Glomerular visceral epithelial cell (primary cell): ENCODE results near the gene MEGF11.

ENCODE experiments used
- DNase-seq: peaks from one replicate; pipeline ENCODE4 v3.0.0-alpha.2; 2016; ENCODE audit errors: extremely low spot score

MEGF11 gene

DNA sequence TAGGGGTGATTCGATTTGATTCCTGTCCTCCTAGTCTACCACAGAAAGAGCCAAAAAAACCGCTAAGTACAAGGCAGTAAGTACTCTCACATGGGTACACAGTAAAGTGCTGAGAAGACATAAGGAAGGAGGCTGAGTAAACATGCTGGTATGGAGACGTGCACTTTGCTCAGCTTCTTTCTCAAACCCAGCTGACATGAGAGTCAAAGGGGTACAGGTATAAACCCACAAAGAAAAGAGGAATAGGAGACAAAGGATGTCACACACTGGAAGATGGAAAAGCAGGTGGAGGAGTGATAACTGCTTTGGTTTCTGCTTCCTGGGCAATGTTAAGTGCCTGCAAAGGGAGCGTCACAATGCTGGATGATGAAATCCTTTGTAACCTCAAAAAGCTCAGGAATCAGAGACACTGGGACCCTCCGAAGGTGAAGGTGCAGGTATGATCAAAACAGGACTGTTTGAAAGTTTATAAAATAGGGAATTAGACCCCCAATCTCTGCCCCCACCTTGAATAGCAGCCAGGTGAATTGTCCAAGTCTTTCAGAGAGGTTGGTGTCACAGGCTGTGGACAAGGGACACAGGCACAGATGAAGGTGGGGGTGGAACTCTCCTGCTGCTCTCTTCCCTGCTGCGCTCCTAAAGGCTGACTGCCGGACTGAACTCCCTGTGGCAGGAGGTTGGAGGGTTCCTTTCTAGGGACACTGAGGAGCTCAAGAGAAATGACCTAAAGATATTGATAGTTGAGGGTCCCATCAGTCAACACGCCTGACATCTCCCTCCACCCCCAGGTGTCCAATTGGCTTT is 282.4 kb downstream of the MEGF11 start:
- no peak for DNase-seq

DNA sequence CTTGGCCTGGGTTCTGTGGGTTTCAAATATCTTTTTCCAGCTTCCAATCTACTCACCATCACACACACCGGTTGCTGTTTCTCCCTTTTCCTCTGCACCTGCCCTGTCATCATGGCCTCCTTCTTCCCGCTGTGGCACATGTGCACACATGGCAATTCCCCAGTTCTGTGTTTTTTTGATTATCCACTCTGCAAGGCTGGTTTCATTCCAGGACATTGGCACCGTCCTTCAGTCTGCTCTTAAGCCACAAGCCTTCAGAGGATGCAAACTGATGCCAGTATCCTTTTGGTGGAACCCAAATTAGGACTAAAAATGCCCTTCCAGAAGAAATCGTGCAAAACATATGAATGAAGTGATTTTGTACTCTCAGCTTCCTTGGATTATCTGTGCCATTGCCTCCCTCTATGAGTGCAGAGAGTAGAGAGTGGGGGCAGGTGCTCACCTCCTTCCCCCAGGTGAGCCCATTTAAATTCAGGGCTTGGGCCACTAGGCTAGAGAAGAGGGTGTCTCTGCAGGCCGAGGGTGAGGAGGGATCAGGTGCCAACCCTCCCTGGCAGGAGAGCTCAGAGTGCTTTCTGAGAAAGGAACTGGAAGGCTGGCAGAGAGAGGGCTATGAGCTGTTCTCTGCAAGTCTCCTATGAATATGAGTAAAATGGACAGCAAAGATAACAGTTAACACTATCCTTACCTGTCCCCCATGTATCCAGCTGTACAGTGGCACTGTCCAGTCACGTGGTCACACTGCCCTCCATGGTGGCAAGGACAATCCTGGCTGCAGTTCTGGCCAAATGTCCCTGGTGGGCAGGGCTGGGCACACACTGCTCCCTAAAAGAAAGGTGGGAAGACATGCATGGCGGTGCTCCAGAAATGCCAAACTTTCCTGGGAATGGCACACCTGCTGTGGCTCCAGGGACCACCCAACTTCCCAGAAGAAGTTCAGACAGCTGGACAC is 283.4 kb downstream of the MEGF11 start:
- no peak for DNase-seq

DNA sequence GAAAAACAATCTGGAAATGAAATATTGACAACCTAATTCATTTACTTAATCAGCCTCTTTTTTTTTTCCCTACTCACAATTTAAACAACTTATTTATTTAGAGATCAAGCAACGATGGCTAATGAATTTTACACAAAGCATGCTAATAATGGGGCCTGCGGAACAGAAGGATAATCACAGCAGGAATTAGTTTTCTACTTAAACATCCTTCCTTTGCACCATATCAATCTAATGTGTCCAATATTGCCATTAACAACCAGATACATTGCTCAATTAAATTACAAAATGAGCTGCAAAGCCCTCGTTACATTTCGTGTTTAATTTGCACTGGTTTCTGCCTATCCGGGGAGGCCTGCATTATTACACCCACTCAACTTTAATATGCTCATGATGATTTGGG is 285.0 kb downstream of the MEGF11 start:
- DNase-seq = no peak

DNA sequence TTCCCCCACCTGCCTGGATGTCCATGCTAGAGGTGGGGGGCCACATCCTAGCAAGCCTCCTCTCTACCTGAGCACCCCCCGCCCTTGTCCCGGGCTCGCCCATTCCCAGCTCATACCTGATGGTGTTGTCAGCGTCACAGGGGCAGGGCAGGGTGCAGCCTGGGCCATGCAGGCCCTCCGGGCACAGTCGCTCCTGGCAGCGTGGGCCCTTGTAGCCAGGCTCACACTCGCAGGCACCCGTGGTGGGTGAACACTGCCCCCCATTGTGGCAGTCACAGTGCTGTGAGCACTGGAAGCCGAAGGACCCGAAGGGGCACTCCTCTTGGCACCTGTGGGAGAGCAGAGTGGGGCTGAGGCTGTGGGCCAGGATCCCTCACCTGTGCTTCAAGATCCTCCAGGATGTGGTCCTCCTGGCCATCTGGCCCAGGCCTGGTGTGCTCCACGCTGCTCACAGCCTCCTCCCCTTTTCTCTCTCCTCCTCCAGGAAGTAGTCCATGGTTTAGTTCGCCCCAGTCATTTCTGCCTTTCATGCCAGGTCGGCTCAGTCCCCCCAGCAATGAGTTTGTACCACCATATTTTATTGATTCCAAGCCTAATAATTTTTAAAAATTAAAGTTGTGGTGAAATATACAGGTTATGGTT is 288.6 kb downstream of the MEGF11 start:
- DNase-seq = no peak

DNA sequence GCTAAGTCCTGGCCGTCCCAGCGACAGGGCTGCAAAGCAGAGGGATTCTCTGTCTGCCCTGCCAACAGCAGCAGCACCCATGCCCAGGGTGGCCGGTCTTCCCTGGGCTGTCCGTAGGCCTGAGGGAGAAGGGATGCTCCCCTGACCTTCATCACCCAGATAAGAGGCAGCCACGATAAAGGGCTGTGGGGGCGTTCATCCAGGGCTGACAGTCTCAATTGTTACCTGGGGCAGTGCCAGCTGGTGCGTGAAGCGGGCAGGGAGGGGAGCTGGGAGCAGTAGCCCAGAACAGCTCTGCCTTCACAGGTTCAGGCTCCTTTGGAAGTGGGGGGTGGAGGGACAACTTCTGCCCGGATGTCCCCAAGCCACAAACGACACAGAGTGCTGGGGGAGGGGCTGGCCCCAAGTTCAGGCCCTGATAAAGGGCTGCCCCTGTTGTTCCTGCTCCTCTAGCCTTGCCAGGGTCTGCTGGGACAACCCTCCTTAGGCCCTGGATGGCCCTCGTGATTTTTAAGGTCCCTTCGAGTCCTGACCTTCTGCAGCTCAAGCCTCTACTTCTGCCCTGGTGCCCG is 289.6 kb downstream of the MEGF11 start:
- no peak for DNase-seq

DNA sequence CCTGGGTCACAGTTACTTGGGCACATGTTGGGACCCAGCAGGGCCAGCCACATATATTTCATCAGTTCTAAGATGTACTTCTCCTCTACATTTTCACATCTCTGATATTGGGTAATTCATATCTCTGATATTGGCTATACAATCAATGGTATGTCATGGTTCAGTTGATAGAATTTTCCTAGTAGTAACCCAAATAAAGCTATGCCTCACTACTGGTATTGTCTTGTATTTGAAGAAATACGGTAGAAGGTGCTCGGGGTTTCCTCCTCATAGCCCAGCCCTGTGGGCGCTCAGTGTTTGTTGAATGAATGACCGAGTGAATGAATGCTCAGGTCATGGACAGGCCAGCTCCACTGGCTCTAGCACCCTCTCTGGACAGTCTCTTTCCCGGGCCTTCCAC is 290.2 kb downstream of the MEGF11 start:
- DNase-seq = no peak

DNA sequence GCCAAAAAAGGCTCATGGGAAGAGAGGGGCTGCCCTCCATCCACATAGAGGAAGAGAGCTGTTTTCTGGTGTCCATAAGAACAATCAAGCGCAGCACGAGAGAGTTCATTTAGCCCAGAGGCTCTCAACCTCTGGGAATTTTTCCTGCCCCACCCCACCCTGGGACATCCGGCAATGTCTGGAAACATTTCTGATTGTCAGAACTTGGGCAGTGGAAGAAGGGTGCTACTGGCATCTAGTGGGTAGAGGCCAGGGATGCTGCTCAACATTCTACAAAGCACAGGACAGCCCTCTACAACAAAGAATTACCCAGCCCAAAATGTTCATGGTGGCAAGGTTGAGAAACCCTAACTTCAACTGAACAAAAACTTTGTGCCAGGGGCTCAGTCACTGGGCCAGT is 291.4 kb downstream of the MEGF11 start:
- DNase-seq = no peak

DNA sequence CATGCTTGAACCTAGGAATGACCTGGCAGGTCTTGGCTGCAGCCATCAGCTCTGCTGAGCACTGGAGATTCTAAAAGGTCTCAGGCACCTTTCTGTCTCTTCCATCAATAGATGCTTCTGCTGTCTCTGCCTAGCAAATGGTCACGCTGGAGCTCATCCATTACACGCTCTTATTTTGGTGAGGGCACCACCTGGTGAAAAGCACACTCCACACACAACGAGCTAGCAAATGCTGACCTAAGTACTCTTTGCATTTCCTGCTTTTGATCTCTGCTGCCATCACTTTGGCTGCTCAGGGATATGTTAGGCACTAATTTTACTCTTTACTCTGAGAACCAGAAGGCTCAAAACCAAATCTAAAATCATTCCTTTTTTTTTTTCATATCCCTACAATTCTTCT is 293.0 kb downstream of the MEGF11 start:
- DNase-seq = no peak

DNA sequence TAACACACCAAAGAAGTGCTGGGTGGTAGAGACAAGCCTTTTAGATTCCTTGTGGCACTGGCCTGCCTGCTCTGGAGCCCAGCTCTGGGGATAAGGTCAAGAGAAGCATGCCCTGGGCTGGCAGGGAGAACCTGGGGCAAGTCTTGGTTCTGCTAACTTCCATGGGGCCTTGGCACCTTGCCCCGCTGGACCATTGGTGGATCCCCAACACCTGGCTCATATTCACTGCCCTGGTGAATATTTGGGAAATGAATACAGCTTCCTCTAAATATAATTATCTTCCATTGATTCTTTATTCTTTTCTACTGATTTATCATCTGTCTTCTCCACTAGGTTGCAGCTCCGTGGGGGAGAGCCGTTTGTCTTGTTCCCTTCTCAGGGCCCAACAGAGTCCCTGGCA is 294.7 kb downstream of the MEGF11 start:
- DNase-seq = no peak

DNA sequence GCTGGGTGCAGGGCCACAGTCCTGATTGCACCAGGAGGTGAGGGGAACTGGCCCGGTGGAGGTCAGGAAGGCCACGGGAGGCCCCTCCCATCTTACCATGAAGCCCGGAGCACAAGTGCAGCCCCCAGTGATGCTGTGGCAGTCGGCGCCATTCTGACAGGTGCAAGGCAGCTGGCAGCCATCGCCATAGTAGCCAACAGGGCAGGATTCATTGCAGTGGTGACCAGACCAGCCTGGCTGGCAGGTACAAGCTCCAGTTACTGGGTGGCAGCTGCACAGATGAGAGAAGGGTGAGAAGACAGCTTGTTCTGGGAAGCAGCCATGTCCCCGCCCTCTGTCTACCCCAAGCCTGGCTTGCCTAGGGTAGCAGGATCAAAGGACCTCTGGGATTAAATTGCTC is 296.1 kb downstream of the MEGF11 start:
- no peak for DNase-seq

DNA sequence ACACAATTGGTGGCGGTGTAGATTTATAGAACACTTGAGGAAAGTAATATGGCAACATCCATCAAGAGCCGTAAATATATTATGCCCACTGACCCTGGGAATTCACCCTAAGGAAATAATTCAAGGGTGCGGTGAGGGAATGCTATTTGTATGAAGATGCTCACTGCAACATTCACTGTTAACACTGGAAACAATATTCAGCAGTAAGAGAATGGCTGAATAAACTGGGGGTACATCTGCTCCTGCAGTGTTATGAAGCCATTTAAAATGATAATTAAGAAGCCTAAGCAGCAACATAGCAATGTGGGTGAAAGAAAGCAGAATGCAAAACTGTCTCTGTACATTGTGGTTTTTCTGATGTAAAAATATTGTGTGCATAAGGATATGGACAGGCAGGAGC is 296.7 kb downstream of the MEGF11 start:
- DNase-seq = no peak

DNA sequence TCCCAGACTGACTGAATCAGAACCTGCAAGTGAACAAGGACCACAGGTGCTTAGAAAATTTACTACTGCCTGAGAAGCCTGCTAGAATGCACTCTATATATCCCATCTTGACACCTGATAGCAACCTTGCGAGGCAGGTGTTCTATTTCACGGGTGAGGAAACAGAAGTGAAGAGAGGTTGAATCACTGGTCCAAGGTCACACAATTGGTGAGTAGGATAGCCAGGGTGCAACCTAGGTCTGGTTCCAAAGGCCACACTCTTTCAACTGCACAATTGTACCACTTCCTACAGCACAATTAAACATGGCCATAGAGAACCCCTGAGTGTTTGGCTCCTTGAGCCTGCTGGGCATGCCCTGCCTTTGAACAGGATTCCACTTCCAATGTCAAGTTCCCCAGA is 297.2 kb downstream of the MEGF11 start:
- DNase-seq = no peak

DNA sequence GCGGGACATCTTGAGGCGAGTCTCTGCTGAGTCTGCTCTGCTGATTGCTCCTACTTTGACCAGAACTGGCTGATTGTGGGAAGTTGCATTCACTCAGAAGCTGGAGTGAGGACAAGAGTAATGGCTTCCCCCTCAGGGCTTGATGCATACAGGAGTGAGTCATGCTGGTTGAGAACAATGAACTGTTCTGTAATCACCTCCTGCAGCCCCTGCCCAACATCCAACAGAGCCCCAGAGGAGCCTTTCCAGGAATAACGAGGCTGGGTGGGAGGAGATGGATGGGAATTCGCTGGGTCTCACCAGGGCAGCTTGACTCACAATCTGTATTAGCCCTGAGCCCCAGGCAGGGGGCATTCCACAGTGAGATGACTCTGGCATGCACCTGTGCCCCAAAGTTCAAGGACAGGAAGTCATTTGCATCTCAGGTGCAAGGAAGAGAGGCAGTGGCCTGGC is 299.2 kb downstream of the MEGF11 start:
- no peak for DNase-seq

DNA sequence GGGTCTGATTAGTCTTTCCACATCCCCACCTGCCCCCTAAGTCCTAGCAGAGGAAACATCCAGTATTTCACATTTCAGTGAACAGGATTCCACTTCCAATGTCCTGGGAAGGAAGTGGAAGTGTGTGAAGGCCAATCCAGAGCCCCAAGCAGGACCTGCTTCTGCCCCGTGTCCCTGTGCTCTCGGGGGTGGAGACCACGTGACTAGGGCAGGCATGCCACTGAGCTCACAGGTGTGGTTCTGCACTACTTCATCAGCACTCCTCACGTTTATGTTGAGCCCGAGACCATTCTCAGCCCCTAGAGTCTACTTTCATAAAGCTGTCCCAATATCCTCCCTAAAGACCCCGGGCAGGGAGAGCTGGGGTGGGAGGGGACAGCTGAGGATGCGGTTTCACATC is 299.9 kb downstream of the MEGF11 start:
- no peak for DNase-seq

DNA sequence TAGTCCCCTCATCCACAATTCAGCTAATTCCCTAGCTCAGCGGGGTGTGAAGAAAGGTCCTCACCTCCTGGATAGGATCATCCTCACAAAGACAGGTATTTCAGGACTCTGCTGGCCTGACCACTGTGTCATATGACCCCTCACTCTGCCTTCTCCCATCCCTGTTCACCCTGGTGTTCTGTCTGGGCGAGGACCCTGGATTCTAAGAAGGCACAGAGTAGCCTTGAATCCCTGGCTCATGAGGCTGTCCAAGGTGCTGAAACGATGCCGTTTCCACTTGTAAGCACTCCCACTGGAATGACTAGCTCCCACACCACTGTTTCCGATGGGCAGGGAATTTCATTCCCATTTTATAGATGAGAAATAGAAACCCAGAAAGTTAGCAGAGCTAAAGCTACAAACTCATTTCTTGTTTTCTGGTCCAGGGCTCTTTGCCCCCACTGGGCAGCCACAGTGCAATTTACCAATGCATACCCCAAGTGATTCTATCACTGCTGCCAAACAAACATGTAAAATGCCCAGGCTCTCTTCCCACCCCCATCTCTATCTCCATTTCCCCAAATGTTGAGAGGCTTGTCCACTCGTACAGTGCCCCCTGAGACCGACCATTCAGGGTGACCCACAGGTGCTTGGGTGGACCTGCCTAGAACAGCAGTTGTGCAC is 301.0 kb downstream of the MEGF11 start:
- DNase-seq = peak; percentile 21

DNA sequence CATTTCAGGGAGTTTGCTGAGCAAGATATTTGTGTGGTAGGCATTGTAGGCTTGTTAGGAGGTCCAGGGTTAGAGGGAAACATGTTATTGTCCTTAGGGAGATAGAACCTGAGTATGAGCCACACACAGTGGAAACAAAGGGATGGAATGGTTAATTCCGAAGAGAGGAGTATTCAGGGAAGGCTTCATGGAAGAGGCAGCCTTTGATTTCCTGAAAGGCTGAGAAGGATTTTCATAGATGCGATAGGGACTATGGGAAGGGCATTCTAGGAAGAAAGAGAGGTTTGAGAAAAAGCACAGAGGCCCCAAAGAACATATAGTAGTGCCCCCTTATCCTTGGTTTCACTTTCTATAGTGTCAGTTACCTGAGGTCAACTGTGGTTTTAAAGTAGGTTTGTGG is 302.5 kb downstream of the MEGF11 start:
- no peak for DNase-seq

DNA sequence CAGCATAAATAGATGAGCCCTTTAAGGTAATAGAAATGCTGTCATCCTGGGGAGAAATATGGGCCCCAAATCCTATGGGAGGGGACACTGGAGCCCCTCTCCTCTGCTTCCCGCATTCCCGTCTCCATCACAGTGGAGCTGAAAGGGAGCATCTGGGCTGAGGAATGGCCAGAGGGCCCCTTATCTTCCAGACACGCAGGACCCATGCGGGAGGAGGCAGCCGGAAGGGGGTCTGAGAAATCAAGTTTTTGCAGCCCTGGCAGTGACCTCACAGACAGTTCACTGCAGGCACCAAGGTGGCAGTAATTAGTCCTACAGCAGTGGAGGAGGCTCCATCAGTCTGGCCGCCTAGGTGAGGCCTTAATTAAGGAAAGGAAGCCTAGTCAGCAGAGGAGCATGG is 304.1 kb downstream of the MEGF11 start:
- DNase-seq = no peak

DNA sequence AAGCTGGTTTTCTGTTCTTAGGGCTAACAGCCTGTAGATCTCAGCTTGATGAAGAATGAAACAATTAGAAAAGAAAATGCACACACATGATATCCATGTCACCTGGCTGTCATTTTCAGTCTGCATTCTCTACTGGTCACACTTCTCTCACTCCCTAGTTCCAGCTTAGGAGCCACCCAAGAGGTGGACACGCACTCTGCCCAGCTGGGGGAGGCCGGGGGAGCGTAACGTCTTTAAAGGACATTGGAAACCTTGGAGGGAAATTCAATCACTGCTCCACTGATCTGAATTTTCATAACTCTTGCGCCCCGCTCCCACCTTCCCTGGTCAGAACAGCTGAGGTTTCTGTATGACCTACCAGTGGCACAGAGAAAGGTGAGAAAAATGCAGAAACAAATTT is 304.5 kb downstream of the MEGF11 start:
- no peak for DNase-seq

DNA sequence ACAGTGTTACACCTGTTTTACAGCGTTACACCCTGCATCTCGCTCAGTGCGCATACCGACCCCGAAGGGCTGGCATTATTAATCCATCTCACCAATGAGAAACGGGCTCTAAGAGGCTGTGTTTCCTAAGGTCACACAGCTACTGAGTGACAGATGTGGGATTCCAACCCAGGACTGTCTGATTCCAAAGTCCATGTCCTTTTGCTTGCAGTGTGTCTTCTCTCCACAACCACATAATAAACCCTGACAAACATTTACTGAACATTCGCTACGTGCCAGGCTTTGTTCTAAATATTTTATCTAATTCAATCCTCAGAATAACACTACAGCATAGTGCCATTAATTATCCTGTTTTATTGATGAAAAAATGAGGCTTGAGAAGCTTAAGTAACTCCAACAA is 305.2 kb downstream of the MEGF11 start:
- DNase-seq = no peak

DNA sequence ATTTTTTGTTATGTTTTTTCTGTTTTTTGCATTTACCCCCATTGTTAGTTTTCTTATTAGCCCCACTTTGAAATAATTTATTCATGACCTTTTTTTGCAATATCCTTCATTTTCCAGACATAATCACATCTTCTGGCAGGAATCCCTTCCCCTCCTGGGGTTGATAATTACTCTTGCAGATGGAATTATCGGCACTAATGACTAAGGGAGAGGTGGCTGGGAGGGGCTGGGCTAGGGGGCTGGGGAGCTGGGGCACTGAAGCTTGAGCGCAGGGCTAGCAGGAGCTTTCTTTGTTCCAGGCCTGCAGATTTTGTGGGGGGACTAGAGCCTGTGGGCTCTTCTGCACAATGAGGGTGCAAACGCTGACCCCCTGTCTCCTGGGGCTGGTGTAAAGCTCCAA is 306.5 kb downstream of the MEGF11 start:
- DNase-seq = no peak

DNA sequence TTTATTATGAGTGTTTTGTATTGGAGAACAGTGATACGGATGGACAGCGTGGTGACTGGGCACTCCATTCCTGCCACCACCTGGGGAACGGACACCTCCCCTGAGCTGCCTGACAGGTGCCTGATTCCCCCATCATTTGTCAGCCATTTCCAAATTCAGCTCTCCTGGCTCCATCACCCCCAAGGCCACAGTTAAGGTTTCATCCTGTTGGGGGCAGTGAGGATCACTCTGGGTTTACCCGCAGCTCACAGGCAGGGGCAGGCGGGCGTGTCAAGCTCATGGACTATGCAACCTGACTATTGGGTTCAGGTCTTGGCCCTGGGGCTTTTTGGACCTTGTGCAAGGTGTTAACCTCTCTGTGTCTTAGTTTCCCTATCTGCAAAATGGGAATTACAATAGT is 307.9 kb downstream of the MEGF11 start:
- no peak for DNase-seq

DNA sequence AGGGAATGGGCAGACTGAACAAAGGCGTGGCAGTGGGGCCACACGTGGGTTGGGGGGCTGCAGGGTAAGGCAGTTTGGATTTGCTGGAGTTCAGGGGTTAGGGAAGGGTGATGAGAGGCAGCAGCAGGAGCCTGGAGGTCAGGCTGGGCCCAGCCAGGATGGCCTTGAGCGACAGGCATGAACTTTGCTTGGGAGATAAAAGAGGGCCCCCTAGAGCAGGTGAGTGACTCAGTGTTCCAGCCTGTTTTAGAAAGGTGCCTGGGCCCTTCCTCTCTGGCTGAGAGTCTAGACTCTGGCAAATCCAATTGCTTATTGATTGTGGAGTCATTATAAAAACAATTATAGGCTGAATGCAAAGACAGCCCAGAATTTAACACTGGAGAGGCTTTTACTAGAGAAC is 309.1 kb downstream of the MEGF11 start:
- no peak for DNase-seq
